HG03571 (cell line): ENCODE measurements around the gene GTF2H2C.
A peak's percentile ranks its signal among the peaks of the same experiment; 100 is the strongest.
"Not testable (repeated sequence)": the region's sequence is repeated elsewhere in the genome, so short reads cannot be mapped to it uniquely, and the experiment has no call there.

Experiments used
- ATAC-seq: cut with Tn5 transposase; IDR thresholded peaks from one replicate; pipeline ENCODE4 v1.9.1; 2021; ENCODE audit not compliant: unreplicated experiment

Gene GTF2H2C

GRCh38 chr5:69559908-69560330 lies at the start of gene GTF2H2C:
TSS of gene GTF2H2C (plus strand) at chr5:69560191. CDS start at chr5:69565133, 4,942 bp downstream.
- peak; percentile 95 for ATAC-seq

DNA sequence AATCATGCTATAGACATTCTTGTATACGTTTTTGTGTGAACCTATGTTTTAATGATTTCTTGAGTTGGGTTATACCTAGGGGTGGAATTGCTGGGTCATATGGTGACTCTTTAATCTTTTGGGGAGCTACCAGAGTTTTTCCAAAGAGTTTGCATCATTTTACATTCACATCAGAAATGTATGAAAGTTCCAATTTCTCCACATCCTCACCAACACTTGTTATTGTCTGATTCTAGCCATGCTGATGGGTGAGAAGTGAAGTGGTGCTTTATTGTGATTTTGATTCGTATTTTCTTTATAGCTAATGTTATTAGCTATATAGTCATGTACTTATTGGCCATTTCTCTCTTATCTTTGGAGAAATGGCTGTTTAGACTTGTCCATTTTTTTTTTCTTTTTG lies 49.3 kb upstream of the GTF2H2C start:
- no peak for ATAC-seq

DNA sequence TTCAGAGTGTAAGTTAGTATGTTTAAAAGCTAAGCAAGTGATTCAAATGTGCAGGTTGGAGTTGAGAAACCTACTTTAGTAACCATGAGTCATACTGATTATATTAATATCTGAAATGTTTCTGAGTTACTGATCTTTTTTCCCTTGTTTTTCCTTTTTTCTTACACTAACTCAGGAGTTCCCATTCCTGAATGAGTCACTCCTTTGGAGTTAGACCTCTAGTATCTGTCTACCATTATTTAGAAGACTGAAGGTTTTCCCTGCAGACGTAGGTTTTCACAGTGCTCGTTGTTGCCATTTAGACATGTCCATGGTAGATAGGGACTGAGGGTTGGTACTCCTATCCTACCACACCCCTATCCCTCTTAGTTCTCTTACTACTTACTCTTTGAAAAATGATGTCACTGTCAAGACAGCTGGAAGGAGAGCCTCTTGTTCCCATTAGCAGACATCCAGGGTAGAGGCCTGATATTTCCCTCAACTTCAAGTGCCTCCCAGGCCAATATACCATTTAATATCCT lies 47.2 kb upstream of the GTF2H2C start:
- ATAC-seq: no peak

DNA sequence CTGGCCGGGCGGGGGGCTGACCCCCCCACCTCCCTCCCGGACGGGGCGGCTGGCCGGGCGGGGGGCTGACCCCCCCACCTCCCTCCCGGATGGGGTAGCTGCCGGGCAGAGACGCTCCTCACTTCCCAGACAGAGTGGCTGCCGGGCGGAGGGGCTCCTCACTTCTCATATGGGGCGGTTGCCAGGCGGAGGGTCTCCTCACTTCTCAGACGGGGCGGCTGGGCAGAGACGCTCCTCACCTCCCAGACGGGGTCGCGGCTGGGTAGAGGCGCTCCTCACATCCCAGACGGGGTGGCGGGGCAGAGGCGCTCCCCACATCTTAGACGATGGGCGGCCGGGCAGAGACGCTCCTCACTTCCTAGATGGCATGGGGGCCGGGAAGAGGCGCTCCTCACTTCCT lies 44.4 kb upstream of the GTF2H2C start:
- ATAC-seq: not testable (repeated sequence)

DNA sequence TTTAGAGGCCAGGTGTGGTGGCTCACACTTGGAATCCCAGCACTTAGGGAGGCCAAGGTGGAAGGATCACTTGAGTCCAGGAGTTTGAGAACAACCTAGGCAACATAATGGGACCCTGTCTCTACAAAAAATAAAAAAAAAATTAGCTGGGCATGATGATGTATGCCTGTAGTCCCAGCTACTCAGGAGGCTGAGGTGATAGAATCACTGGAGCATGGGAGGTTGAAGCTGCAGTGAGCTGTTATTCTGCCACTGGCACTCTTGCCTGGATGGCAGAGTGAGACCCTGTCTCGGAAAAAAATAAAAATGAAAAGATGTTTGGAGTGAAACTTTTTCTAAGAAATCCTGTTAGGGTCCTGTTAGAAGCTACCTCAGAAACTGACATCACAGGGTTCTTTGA lies 43.2 kb upstream of the GTF2H2C start:
- ATAC-seq: no peak

GRCh38 chr5:69517763-69518212 lies 42.2 kb upstream of the GTF2H2C start:
- no peak for ATAC-seq

- no peak for ATAC-seq
Observed at GRCh38 chr5:69519285-69519684, 40.7 kb upstream of the GTF2H2C start.

GRCh38 chr5:69522035-69522434 lies 38.0 kb upstream of the GTF2H2C start:
- ATAC-seq: no peak

DNA sequence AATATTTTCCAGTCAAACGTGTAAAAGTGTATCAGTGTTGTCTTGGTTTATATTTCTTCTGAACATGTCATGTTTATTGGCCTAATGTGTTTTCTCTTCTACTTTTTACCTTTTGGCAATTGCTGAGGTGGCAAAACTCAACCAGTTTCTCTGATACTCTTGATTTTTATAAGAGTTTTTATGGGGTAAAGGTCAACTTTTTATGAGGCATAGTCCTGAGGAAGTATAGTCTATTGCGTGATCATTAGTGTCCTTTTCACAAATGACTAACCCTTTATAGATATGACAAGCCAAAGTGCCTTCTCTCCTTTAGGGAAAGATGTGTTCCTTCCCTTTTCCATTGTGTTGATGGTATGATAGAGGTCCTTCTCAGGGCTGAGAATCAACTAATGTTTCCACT lies 34.5 kb upstream of the GTF2H2C start:
- no peak for ATAC-seq

DNA sequence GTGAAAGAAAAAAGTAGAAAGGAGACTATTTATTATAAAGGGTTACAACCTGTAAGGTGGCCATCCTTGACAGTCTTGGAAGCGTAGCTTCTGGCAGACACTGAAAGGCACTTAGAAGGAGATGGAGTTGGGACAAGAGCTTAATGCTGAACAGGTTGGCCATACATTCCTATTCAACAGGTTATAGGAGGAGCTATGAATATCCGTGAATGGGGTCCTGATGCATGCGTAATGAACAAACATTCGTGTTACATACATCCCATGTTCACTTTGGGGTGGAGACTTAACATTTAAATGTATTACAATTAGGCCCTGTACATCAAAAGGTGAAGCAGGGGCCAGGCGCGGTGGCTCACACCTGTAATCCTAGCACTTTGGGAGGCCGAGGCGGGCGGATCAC lies 33.3 kb upstream of the GTF2H2C start:
- ATAC-seq: no peak

DNA sequence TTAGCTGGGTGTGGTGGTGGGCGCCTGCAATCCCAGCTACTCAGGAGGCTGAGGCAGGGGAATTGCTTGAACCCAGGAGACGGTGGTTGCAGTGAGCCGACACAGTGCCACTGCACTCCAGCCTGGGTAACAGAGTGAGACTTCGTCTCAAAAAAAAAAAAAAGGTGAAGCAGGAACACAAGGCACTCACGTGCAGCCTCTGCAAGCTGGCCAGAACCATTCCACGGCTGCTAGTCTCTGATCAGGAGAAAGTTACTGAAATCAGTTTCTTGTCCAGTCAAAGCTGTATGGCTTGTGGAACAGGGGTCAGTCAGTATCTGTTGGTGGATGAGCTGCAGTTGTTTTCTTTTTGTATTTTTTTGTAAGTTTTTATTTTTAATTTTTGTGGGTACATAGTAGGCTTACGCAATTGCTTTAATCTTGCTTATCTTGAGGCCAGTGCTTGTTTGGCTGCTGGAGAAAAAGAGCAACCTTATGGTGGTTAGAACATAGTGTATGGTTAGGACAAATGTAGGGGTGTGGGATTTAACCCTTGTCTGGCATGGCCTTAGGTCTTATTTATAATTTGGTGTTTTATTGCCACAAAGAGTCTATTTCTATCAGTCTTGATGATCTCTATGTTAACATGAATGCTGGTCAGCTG lies 32.7 kb upstream of the GTF2H2C start:
- no peak for ATAC-seq

DNA sequence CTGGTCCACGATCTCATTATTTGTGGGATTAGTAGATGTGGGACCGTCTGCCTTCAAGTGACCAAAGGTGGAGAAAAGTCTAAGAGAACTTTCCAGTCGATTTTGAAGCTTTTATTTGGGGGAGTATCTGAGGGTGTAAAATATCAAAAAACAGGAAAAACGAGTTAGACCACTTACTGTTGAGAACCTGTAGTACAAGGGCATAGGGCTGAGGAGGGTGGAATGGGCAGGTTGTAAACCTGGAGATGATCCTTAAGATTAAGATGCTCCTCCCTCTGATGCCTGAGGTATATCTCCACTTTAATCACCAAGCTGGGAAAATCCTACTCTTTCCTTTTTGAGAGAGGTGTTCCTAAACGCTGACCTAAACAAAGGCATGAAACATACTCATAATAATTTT lies 32.0 kb upstream of the GTF2H2C start:
- no peak for ATAC-seq

GRCh38 chr5:69528609-69529008 lies 31.4 kb upstream of the GTF2H2C start:
- ATAC-seq: no peak

DNA sequence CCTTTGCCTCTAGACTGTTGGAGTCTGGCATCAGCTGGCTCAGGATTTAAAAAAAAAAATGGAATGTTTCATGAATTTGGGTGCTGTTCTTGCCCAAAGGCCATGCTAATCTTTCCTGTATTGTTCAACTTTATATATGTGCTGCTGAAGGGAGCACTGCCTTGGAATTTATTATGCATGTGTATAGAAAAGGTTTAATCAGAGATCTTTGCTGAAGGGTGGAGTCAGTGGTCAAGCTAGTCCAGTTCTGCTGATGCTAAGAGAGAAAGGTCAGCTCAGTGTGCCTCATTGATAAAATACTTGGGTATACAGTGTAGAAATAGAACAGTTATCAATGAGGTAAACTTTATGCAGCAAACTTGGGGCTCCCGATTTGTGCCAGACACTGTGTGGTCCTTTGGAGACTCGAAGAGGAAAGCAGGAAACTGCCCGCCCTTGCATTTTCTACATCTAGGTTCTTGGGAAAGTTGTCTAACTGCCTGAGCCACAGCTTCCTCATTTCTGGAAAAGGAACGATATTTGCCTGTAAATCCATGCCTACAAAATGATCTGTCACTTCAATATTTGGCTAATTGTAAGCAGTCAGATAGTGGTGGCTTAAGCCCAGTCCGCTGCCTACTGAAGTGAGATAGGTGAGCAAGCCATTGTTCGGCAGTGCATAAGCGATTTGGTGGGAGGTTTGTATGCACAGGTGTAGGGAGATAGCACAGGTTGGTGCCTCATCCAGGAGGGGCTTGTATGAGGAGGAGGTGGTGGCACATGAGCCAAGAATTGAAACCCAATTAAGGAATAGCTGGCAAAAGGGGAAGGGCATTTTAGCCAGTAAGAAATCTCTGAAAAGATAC lies 29.2 kb upstream of the GTF2H2C start:
- no peak for ATAC-seq

DNA sequence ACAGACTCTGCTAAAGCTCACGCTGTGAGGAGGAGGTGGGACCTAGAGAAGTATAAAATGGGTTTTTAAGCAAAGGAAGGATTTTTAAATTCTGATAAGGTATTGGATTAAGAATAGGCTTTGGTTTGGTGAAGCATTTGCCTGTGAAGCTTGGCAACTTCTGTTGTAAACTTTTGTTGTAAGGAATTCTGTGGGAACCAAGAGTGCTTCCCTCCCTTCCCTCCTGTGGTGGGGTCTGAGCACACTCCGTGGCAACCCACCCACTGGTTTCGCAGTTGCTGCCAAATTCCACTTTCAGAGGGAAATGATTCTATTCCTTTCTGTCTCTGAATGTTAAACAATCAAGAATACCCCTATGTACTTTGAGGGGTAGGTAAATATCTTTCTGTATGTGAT lies 28.6 kb upstream of the GTF2H2C start:
- ATAC-seq: no peak

- not testable (repeated sequence) for ATAC-seq
Observed at GRCh38 chr5:69537911-69538310, 22.1 kb upstream of the GTF2H2C start.

GRCh38 chr5:69538735-69539134 lies 21.3 kb upstream of the GTF2H2C start:
- not testable (repeated sequence) for ATAC-seq

DNA sequence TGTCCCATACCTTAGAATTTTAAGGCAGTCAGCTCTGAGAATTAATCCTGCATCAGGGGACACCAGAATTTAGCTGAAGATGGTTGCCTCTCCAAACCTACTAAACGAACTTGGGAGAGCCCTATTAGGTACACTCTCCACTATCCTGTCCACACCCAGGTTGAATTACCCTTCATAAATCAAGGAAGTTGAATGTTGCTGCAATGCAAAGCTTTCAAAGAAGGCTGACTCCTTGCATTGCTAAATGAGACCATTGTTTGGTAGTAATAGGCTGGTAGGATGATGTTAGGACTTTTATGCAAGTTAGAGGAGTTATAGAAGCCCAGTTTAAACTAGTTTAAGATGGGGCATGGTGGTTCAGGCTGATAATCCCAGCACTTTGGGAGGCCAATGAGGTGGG lies 18.6 kb upstream of the GTF2H2C start:
- ATAC-seq: not testable (repeated sequence)

DNA sequence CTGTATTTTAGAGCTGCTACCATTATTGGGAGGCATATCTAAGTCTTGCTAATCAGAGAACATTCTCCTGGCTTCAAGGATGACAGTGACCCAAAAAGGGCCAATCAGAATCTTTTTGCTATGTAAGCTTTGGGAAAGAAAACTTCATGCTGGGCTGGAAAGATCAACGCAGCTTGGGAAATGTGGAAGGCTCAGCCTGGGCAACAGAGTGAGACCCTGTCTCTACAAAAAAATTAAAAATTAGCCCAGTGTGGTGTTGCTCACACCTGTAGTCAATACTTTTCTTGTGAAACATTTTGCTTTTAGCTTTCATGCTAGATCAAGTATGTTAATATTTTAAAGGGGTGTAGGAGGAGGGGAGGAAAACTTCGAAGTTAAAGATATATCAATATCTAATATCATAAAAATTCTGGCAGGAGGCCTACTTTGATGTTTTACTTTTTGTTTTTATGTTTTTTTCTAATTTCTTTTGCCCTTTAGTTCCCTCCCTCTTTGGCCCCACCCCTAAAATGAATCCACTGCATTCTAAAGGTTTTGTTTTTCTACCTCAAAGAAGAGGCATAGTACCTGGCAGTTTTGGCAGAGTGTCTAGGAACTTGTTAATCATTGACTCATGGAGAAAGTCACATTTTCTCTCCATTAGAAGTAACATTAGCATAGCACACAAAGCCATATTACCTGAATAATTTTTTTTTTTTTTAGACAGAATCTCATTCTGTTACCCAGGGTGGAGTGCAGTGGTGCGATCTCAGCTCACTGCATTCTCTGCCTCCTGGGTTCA lies 17.0 kb upstream of the GTF2H2C start:
- not testable (repeated sequence) for ATAC-seq

GRCh38 chr5:69544602-69545001 lies 15.4 kb upstream of the GTF2H2C start:
- ATAC-seq: not testable (repeated sequence)
